ENCODE measurements around the gene PTPRG. TPM values are rescaled to one million over a fixed set of nuclear protein-coding genes. Genes with fewer than 3 reads are reported as not detected.

The PTPRG gene
- total and polyA plus RNA-seq, 4 donors: 3.6 to 35.6 (median 8.1) TPM

GRCh38 chr3:62180514-62180913 lies 619.1 kb downstream of the PTPRG start:
- H3K4me3 ChIP-seq (ENCODE audit: low read depth in 1 of 3, low read length in 3 of 3): no peak overlapping the region
- H3K36me3 ChIP-seq (ENCODE audit: control insufficient read depth in 4 of 4, insufficient read depth in 3 of 4, low read depth in 1 of 4, low read length in 3 of 4): no peaks in the 10 kb centered on the region
- TF ChIP-seq, protein P1, sequence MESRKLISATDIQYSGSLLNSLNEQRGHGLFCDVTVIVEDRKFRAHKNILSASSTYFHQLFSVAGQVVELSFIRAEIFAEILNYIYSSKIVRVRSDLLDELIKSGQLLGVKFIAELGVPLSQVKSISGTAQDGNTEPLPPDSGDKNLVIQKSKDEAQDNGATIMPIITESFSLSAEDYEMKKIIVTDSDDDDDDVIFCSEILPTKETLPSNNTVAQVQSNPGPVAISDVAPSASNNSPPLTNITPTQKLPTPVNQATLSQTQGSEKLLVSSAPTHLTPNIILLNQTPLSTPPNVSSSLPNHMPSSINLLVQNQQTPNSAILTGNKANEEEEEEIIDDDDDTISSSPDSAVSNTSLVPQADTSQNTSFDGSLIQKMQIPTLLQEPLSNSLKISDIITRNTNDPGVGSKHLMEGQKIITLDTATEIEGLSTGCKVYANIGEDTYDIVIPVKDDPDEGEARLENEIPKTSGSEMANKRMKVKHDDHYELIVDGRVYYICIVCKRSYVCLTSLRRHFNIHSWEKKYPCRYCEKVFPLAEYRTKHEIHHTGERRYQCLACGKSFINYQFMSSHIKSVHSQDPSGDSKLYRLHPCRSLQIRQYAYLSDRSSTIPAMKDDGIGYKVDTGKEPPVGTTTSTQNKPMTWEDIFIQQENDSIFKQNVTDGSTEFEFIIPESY (IDR thresholded peaks at IDR 0.05): no peak
- TF ChIP-seq GABPA (IDR thresholded peaks at IDR 0.05 in 1 of 2, conservative IDR thresholded peaks at IDR 0.05 in 1 of 2) (no peak), NR2F2 (IDR thresholded peaks at IDR 0.05) (peak; percentile 81), TAF1 (conservative IDR thresholded peaks at IDR 0.05) (no peak), REST (IDR thresholded peaks at IDR 0.05) (no peak), EGR1 (IDR thresholded peaks at IDR 0.05; ENCODE audit: low read depth in 2 of 2) (no peak)
- TF ChIP-seq, protein P2, sequence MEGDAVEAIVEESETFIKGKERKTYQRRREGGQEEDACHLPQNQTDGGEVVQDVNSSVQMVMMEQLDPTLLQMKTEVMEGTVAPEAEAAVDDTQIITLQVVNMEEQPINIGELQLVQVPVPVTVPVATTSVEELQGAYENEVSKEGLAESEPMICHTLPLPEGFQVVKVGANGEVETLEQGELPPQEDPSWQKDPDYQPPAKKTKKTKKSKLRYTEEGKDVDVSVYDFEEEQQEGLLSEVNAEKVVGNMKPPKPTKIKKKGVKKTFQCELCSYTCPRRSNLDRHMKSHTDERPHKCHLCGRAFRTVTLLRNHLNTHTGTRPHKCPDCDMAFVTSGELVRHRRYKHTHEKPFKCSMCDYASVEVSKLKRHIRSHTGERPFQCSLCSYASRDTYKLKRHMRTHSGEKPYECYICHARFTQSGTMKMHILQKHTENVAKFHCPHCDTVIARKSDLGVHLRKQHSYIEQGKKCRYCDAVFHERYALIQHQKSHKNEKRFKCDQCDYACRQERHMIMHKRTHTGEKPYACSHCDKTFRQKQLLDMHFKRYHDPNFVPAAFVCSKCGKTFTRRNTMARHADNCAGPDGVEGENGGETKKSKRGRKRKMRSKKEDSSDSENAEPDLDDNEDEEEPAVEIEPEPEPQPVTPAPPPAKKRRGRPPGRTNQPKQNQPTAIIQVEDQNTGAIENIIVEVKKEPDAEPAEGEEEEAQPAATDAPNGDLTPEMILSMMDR (IDR thresholded peaks at IDR 0.05; ENCODE audit: low read depth, low read length, missing input control): no peak
- H3K27ac ChIP-seq (ENCODE audit: low read depth in 1 of 2, low read length in 2 of 2): no peak overlapping the region
- peaks cover 0 to 11% (median 7%) of the 10 kb centered on the region in 4 donors for H3K4me1 ChIP-seq (ENCODE audit: control insufficient read depth in 4 of 4, insufficient read depth in 4 of 4, low read length in 3 of 4)
- 84% methylated on average over 5 of the region's 5 CpGs for WGBS
- H3K9me3 ChIP-seq (ENCODE audit: control insufficient read depth in 4 of 4, low read length in 3 of 4): no peaks in the 10 kb centered on the region
- no peaks in the 10 kb centered on the region for H3K27me3 ChIP-seq (ENCODE audit: control insufficient read depth in 4 of 4, insufficient read depth in 4 of 4, low read length in 3 of 4)
- no peak overlapping the region for H3K9ac ChIP-seq (ENCODE audit: low read depth in 1 of 2, low read length in 2 of 2)
- no peak for DNase-seq (ENCODE audit: low spot score)

DNA sequence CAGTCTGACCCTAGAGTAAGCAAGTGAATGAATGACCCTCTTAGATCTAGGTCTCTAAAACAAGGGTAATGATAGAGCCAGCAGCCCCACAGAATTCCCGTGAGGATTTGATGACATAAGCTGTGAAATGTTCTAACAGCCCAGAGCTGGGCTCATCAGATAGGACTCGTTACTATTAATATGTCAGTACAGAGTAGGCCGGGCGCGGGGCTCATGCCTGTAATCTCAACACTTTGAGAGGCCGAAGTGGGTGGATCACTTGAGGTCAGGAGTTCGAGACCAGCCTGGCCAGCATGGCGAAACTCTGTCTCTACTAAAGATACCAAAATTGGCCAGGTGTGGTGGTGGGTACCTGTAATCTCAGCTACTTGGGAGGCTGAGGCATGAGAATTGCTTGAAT lies 621.7 kb downstream of the PTPRG start:
- Histone ChIP-seq H3K4me3 (ENCODE audit: low read depth in 1 of 3, low read length in 3 of 3) (no peak overlapping the region), H3K36me3 (ENCODE audit: control insufficient read depth in 4 of 4, insufficient read depth in 3 of 4, low read depth in 1 of 4, low read length in 3 of 4) (no peaks in the 10 kb centered on the region), H3K27me3 (ENCODE audit: control insufficient read depth in 4 of 4, insufficient read depth in 4 of 4, low read length in 3 of 4) (no peaks in the 10 kb centered on the region), H3K4me1 (ENCODE audit: control insufficient read depth in 4 of 4, insufficient read depth in 4 of 4, low read length in 3 of 4) (peaks cover 0 to 11% (median 7%) of the 10 kb centered on the region in 4 donors), H3K9me3 (ENCODE audit: control insufficient read depth in 4 of 4, low read length in 3 of 4) (no peaks in the 10 kb centered on the region), H3K27ac (ENCODE audit: low read depth in 1 of 2, low read length in 2 of 2) (no peak overlapping the region), H3K9ac (ENCODE audit: low read depth in 1 of 2, low read length in 2 of 2) (no peak overlapping the region)
- 93% methylated on average over 8 of the region's 8 CpGs for WGBS
- no peak for TF ChIP-seq RAD21 (IDR thresholded peaks at IDR 0.05)
- no peak for TF ChIP-seq JUND (IDR thresholded peaks at IDR 0.05)
- no peak for TF ChIP-seq NR2F2 (IDR thresholded peaks at IDR 0.05)
- TF ChIP-seq REST (IDR thresholded peaks at IDR 0.05): no peak
- no peak for TF ChIP-seq FOXA2 (IDR thresholded peaks at IDR 0.05)
- no peak for TF ChIP-seq FOXA1 (IDR thresholded peaks at IDR 0.05)
- TF ChIP-seq, protein P1 (IDR thresholded peaks at IDR 0.05): no peak
- TF ChIP-seq HNF4A (conservative IDR thresholded peaks at IDR 0.05): no peak
- TF ChIP-seq, protein P2 (IDR thresholded peaks at IDR 0.05; ENCODE audit: low read depth, low read length, missing input control): no peak
- no peak for TF ChIP-seq SP1 (IDR thresholded peaks at IDR 0.05)
- TF ChIP-seq RXRA (IDR thresholded peaks at IDR 0.05): no peak
- DNase-seq (ENCODE audit: low spot score): no peak

All from liver (tissue), 9 donors.